ENCODE data around the gene ZNF221.
"Not testable (repeated sequence)": the region's sequence is repeated elsewhere in the genome, so short reads cannot be mapped to it uniquely, and the experiment has no call there.

ZNF221 gene

DNA sequence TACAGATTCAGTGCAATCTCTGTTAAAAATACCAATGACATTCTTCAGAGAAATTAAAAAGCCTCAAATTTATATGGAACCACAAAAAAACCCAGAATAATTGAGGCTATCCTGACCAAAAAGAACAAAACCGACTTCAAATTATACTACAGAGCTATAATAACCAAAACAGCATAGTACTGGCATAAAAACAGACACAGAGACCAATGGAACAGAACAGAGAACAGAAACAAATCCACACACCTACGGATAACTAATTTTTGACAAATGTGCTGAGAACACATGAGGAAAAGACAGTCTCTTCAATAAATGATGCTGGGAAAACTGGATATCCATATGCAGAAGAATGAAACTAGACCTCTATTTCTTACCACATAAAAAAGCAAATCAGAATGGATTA is 1.2 kb upstream of the ZNF221 start:
- not testable (repeated sequence) for DNase-seq (ENCODE audit: low read depth)

GRCh38 chr19:43956827-43957226 is 5.8 kb downstream of the ZNF221 start:
- no peak overlapping the region for H3K4me3 ChIP-seq (ENCODE audit: low read depth, low read length)
- no peak for DNase-seq (ENCODE audit: low read depth)

More for the DNA sequence above, 1.2 kb upstream of the ZNF221 start:
- not testable (repeated sequence) for H3K4me3 ChIP-seq (ENCODE audit: low read depth, low read length)

GRCh38 chr19:43957891-43958290 is 6.9 kb downstream of the ZNF221 start:
- peak; percentile 29 for DNase-seq (ENCODE audit: low read depth)
- H3K4me3 ChIP-seq (ENCODE audit: low read depth, low read length), result no peak overlapping the region

GRCh38 chr19:43960411-43960810 is 9.4 kb downstream of the ZNF221 start:
- H3K4me3 ChIP-seq (ENCODE audit: low read depth, low read length), result no peak overlapping the region
- no peak for DNase-seq (ENCODE audit: low read depth)

GRCh38 chr19:43966079-43966694 is 15.2 kb downstream of the ZNF221 start:
- H3K4me3 ChIP-seq (ENCODE audit: low read depth, low read length), result no peak overlapping the region
- no peak for DNase-seq (ENCODE audit: low read depth)

GRCh38 chr19:43976732-43977131 is 25.7 kb downstream of the ZNF221 start:
- DNase-seq (ENCODE audit: low read depth), result no peak

DNA sequence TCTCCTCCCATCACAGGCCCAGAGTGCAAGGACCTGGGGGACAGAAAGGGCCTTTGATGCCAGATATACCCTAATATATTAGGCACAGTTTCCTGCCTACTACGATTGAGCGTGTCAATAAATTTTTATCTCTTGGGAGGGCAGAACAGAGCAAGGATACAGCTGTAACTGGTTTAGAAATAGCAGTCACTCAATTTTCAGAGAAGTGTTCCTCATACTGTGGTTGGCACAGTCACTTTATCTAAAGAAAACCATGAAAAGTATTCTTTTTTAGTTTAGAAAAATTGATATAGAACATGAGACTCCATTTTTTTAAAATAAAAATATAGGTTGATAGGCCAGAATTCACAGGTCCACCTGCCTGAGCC is 32.5 kb downstream of the ZNF221 start:
- peak overlapping the region; percentile 65 for H3K4me3 ChIP-seq (ENCODE audit: low read depth, low read length)
- no peak for DNase-seq (ENCODE audit: low read depth)

More at GRCh38 chr19:43976732-43977131, 25.7 kb downstream of the ZNF221 start:
- H3K4me3 ChIP-seq (ENCODE audit: low read depth, low read length), result no peak overlapping the region

- peak; percentile 89 for DNase-seq (ENCODE audit: low read depth)
- H3K4me3 ChIP-seq (ENCODE audit: low read depth, low read length), result peak within 1 kb of the TSS; percentile 65
These were observed 33.1 kb downstream of the ZNF221 start, which contains the start of gene ZNF155 for GRCh38 chr19:43983912-43984686. Gene ZNF155, plus strand, starts transcription at chr19:43984188. Its CDS starts 4,356 bp downstream, at chr19:43988544.

GRCh38 chr19:43984687-43985000 is 33.6 kb downstream of the ZNF221 start:
- no peak for DNase-seq (ENCODE audit: low read depth)
- peak overlapping the region; percentile 65 for H3K4me3 ChIP-seq (ENCODE audit: low read depth, low read length)

DNA sequence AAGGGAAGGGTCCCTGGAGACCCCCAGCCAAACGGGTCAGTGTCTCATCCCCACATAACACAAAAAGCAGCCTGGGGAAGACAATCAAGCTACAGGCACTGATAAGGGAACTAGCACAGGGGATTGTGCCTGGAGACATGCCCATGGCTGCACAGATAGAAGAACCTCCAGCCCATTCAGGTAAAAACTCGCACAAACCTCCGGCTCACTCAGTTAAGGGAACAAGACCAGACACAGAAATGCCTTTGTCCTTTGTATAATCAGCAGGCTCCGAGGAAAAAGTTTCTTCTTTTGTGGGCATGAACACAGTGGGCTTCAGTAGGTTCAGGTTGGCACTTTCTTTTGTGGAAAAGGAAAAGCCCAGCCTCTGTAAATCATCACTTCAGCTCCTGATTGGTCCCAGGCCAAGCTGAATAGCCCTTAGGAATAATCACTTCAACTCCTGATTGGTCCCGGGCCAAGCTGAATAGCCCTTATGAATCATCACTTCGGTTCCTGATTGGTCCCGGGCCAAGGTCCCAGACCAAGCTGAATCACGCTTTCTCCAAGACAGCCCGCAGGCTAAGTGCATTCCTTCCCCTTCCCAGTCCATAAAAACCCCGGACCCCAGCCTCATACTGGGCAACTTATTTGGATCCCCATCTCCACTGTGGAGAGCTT is 46.7 kb downstream of the ZNF221 start:
- no peak for DNase-seq (ENCODE audit: low read depth)
- no peak overlapping the region for H3K4me3 ChIP-seq (ENCODE audit: low read depth, low read length)

GRCh38 chr19:44002212-44002565 is 51.2 kb downstream of the ZNF221 start:
- DNase-seq (ENCODE audit: low read depth), result no peak
- H3K4me3 ChIP-seq (ENCODE audit: low read depth, low read length), result peak overlapping the region; percentile 91

DNA sequence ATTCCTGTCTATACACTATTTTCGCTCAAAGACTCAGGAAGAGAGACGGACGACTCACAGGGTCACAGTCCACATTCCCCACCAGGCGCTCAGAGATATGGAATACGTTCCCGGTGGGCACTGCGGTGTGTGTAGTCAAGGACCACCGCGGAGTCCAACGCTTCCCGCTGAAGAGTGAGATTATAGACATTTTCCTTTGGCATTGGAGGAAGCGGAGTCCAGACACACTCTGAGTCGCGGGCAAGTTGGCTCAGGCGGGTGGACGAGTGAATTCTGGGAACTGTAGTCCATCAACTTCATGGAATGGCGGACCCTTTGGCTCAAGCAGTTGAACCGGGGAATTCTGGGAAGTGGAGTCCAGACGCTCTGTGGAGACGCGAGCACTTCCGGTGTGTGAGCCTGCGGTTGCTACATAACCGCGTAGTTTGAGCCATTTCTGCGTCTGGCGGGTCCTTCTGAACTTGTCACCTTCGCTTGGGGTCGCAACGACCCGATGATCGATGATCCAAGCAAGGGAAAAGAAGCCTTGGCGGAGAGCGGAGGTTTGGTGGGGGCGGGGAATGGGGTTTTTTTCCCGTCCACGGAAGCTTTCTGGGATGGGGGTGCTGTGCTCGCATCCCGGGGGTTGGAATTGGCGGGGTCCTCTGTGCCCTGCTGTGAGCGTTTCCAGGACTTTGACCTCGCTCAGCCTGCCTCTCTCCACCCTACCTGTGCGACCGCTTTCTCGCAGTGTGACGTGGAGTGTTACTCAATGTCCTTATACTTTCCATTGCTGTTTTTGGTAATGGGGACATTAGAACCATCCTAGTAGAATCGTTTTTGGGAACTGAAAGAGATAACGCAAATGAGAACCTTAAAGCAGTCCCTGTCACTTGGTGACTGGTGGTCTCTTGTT is 51.8 kb downstream of the ZNF221 start, which contains the start of gene ZNF230:
Gene ZNF230, plus strand, starts transcription at position 392 of the 895 bp plus-strand sequence. CDS start 4,122 bp downstream, outside the sequence.
- peak within 1 kb of the TSS; percentile 91 for H3K4me3 ChIP-seq (ENCODE audit: low read depth, low read length)
- peak; percentile 85 for DNase-seq (ENCODE audit: low read depth)

DNA sequence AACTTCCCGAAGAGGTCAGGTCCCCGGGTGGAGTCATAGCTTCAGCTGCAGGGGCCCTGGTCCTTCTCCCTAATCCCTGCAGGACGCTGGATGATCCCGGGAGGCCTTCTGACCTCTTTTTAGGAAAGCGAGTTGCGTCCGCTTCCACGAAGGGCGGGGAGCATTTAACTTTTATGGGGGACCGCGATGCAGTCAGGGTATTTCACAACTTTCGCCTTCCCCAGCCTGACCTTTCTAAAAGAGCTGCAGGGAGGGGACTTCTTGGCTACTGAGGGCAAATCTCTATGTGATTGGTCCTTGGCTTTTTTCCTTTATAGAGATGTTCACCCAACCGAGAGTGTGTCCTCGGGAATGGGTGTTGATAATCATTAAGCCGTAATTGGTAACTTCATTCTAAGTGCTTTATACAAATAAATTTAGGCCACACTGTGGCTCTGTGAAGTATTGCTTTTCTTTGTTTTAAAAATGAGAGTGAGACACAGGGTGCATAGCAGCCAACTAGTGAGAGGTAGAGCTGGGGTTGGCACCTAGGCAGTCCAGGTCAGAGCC is 52.5 kb downstream of the ZNF221 start:
- DNase-seq (ENCODE audit: low read depth), result no peak
- H3K4me3 ChIP-seq (ENCODE audit: low read depth, low read length), result peak overlapping the region; percentile 91

DNA sequence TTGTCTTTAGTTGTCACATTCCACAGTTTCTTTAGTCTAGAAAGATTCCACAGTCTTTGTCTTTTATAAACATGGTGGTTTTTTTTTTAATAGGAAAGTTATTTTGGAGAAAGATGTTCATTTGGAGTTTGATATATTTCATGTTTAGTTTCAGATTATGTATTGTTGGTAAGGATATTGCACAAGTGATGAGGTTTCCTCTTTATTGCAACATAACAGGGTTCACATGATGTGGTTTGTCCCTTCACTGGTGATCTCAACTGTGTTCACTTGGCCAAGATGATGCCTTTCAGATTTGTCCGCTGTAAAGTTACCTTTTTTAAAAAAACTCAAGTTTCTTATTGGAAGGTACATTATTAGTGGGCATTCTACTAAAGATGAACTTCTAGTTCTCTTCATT is 54.9 kb downstream of the ZNF221 start:
- peak; percentile 9 for DNase-seq (ENCODE audit: low read depth)
- no peak overlapping the region for H3K4me3 ChIP-seq (ENCODE audit: low read depth, low read length)

DNA sequence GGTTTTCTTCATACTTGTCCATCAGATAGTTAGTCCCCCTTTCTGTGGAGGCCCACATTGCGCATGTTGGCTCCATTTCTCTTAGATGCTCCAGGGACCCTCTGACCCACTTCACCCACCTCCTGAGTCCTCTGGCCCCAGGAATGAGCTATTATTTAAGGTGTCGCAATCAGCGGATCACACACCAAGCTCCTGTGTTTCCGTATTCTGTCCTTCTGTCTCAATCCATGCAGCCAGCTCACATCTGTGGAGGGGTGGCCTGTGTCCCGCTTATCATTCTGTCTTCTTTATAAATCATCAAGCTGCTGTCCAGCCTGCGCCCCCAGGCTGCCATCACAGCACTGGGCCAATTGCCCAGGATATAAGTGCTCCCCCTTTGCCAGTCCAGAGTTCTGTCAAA is 56.4 kb downstream of the ZNF221 start:
- no peak overlapping the region for H3K4me3 ChIP-seq (ENCODE audit: low read depth, low read length)
- no peak for DNase-seq (ENCODE audit: low read depth)

DNA sequence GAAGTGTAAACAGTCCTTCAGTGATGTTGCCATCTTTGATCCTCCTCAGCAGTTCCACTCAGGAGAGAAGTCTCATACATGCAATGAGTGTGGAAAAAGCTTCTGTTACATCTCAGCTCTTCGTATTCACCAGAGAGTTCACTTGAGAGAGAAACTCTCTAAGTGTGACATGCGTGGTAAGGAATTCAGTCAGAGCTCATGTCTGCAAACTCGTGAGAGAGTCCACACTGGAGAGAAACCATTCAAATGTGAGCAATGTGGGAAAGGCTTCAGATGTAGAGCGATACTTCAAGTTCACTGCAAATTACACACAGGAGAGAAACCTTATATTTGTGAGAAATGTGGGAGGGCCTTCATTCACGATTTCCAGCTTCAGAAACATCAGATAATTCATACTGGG is 59.4 kb downstream of the ZNF221 start:
- no peak for DNase-seq (ENCODE audit: low read depth)
- no peak overlapping the region for H3K4me3 ChIP-seq (ENCODE audit: low read depth, low read length)

All from skeletal muscle cell (primary cell).